Body of pancreas (tissue), 4 donors: ENCODE measurements around the gene PCDHB1. TPM values are rescaled to one million over a fixed set of nuclear protein-coding genes. Genes with fewer than 3 reads are reported as not detected.
A peak's percentile ranks its signal among the peaks of the same experiment; 100 is the strongest.

Experiments used
- ATAC-seq: fragments of 150-250 bp; one replicate; pipeline ENCODE4 v1.9.1; 2016
- DNase-seq, 4 donors: peaks; one replicate each; pipeline ENCODE4 v3.0.0-alpha.2; 2019
- H3K27ac ChIP-seq, 4 donors: fragments of 200-600 bp; sonication (generic); 1 replicate in 3 of 4; 2 replicates in 1 of 4; pipeline versions ENCODE4 v1.5.1 to v1.6.1; 2016 to 2019; ENCODE audit warnings: mild to moderate bottlenecking in 1 of 4, mixed read lengths in 1 of 4, moderate library complexity in 1 of 4
- H3K27me3 ChIP-seq, 2 donors: fragments of 200-600 bp; sonication (generic); one replicate each; pipeline ENCODE4 v1.6.0; 2016; ENCODE audit warnings: mild to moderate bottlenecking in 1 of 2
- H3K36me3 ChIP-seq, 2 donors: fragments of 200-600 bp; sonication (generic); replicated peaks in 1 of 2; 2 replicates each; pipeline ENCODE4 v1.5.1; 2016; ENCODE audit warnings: low read depth in 2 of 2; ENCODE audit not compliant: insufficient read depth in 1 of 2
- H3K4me1 ChIP-seq: fragments of 200-600 bp; sonication (generic); one replicate; pipeline ENCODE4 v1.6.0; 2016
- H3K4me3 ChIP-seq, 2 donors: fragments of 200-600 bp; sonication (generic); 1 replicate in 1 of 2; 2 replicates in 1 of 2; pipeline ENCODE4 v1.5.1; 2016 to 2019
- H3K9me3 ChIP-seq, 3 donors: fragments of 200-600 bp; sonication (generic); 1 replicate in 2 of 3; 2 replicates in 1 of 3; pipeline ENCODE4 v1.5.1; 2016
- POLR2A ChIP-seq, 3 donors: fragments of 450-650 bp; IDR thresholded peaks; one replicate each; pipeline ENCODE4 v1.6.1; 2016; ENCODE audit warnings: antibody characterized with exemption in 3 of 3, mild to moderate bottlenecking in 2 of 3
- WGBS, 2 donors: methylation state at CpG; one replicate each; pipeline ENCODE4 v1.1.5; 2017; 5-methylcytosine and 5-hydroxymethylcytosine counted together
- intact Hi-C: fragments of 100-400 bp; cut with DNase I; formaldehyde crosslinking; loops from one replicate; pipeline ENCODE4 v1.15.1; 2023
- total RNA-seq, 2 donors: library from RNA; depleted of rRNA; stranded (reverse); fragments of >200 nt; gene quantifications; one replicate each; pipeline ENCODE4 v1.1.0, GENCODE V29; 2016
- TF ChIP-seq, protein P1 (sequence below), 7 experiments: fragments of 450-650 bp in 4 of 7; fragments of 200-600 bp in 3 of 7; sonication (generic) in 3 of 7; IDR thresholded peaks; one replicate each; pipeline ENCODE4 v1.5.1; 2016 to 2019; ENCODE audit warnings: antibody characterized with exemption in 7 of 7

The PCDHB1 gene
- total RNA-seq, 2 donors from 2014 or later, result 0.26 to 0.66 TPM

DNA sequence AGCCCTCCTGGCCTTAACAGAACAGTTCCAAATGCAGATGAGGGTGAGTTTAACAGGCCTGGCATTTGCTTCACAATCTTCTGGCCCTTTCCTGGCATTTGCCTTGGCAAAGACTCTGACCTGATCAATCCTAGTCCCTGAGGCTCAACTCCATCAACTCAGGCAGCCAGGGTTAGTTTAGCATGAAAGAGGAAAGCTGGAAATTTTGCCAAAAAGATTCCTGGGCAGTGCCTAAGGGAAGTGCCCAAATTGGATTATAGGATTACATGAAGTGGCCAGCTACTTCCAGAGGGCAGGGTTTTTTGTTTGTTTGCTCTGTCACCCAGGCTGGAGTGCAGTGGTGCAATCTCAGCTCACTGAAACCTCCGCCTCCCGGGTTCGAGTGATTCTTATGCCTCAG is 48.1 kb upstream of the PCDHB1 start:
- intact Hi-C loops, result no loop called here
- WGBS, 2 donors, result 68 to 78% methylated on average over 3 of the region's 3 CpGs
- H3K4me1 ChIP-seq, result no peaks in the 10 kb centered on the region

DNA sequence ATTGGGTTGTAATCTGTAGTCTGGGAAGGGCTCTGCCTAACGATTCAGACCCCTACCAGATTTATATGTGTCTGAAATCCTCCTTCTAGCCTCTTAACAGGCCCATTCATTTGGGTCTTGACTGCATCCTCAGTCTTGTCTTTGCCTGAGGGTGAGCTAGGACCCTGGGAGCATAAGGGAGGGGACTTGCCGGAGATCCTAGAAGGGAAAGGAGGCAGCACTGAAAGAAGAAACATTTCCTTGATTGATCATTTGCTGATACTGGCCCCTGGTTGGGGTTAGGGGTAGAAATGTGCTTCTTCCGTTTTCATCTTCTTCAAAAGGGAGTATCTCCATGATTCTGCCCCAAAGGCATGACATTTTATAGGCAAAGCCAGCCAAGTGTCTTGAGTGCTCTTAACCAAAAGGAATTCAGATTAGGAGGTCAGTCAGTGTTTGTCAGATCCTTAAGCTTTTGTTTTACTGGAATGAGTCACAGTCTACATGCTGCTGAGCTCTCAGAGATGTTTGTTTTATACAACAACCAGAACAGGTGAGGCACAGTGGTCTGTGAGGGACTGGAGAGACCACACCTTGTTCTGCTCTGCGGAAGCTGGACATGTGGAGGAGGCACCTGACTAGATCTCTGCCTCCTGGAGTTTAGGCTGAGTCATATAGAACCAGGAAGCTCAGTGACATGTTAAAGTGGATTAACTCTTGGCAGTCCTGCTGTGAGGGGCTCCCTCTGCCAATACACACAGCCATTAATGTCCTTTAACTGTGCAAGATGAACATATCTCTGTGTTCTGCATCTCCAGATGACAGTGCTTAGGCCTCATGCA is 47.2 kb upstream of the PCDHB1 start:
- H3K4me3 ChIP-seq, result no peak overlapping the region
- H3K4me1 ChIP-seq, result no peaks in the 10 kb centered on the region
- no peak overlapping the region for H3K27ac ChIP-seq
- ATAC-seq, result no peak
- no peaks in the 10 kb centered on the region for H3K9me3 ChIP-seq
- peak in 2 of 4 donors; percentile 8 to 46 for DNase-seq
- TF ChIP-seq POLR2A (IDR thresholded peaks at IDR 0.05), result no peak
- TF ChIP-seq, protein P1, sequence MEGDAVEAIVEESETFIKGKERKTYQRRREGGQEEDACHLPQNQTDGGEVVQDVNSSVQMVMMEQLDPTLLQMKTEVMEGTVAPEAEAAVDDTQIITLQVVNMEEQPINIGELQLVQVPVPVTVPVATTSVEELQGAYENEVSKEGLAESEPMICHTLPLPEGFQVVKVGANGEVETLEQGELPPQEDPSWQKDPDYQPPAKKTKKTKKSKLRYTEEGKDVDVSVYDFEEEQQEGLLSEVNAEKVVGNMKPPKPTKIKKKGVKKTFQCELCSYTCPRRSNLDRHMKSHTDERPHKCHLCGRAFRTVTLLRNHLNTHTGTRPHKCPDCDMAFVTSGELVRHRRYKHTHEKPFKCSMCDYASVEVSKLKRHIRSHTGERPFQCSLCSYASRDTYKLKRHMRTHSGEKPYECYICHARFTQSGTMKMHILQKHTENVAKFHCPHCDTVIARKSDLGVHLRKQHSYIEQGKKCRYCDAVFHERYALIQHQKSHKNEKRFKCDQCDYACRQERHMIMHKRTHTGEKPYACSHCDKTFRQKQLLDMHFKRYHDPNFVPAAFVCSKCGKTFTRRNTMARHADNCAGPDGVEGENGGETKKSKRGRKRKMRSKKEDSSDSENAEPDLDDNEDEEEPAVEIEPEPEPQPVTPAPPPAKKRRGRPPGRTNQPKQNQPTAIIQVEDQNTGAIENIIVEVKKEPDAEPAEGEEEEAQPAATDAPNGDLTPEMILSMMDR (IDR thresholded peaks at IDR 0.05), result no peak
- 50 to 51% methylated on average over 3 to 4 of the region's 4 CpGs for WGBS, 2 donors
- H3K27me3 ChIP-seq, result no peaks in the 10 kb centered on the region
- H3K36me3 ChIP-seq, result no peaks in the 10 kb centered on the region
- intact Hi-C loops, result no loop called here

More for the DNA sequence above, 48.1 kb upstream of the PCDHB1 start:
- Histone ChIP-seq H3K27ac (no peak overlapping the region), H3K4me3 (no peak overlapping the region), H3K9me3 (no peaks in the 10 kb centered on the region), H3K27me3 (no peaks in the 10 kb centered on the region), H3K36me3 (no peaks in the 10 kb centered on the region)
- TF ChIP-seq, protein P1 (IDR thresholded peaks at IDR 0.05), result no peak
- no peak for TF ChIP-seq POLR2A (IDR thresholded peaks at IDR 0.05)
- ATAC-seq, result no peak
- no peak for DNase-seq

DNA sequence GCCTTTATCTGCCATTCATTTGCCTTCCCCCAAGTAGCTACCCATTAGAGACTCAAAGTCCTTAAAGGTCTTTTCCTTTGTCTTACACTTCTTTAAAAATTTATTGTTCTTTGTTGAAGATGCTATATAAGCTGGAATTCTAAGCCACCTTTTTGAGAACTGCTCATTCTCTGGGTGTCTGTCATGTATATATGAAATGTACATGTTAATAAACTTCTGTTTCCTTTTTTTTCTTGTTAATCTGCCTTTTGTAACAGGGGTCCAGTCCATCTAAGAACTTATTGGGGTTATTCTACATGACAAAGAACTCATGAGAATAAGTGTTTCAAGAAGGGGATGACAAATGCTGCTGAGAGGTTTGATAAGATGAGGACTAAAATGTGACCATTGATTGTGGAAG is 43.4 kb upstream of the PCDHB1 start:
- intact Hi-C loops, result no loop called here
- TF ChIP-seq POLR2A (IDR thresholded peaks at IDR 0.05), result no peak
- TF ChIP-seq, protein P1 (IDR thresholded peaks at IDR 0.05), result no peak
- H3K36me3 ChIP-seq, result no peaks in the 10 kb centered on the region
- no peak overlapping the region for H3K4me3 ChIP-seq
- no peaks in the 10 kb centered on the region for H3K9me3 ChIP-seq
- H3K27me3 ChIP-seq, result no peaks in the 10 kb centered on the region
- H3K27ac ChIP-seq, result no peak overlapping the region
- ATAC-seq (no peak), DNase-seq (no peak)
- H3K4me1 ChIP-seq, result no peaks in the 10 kb centered on the region

DNA sequence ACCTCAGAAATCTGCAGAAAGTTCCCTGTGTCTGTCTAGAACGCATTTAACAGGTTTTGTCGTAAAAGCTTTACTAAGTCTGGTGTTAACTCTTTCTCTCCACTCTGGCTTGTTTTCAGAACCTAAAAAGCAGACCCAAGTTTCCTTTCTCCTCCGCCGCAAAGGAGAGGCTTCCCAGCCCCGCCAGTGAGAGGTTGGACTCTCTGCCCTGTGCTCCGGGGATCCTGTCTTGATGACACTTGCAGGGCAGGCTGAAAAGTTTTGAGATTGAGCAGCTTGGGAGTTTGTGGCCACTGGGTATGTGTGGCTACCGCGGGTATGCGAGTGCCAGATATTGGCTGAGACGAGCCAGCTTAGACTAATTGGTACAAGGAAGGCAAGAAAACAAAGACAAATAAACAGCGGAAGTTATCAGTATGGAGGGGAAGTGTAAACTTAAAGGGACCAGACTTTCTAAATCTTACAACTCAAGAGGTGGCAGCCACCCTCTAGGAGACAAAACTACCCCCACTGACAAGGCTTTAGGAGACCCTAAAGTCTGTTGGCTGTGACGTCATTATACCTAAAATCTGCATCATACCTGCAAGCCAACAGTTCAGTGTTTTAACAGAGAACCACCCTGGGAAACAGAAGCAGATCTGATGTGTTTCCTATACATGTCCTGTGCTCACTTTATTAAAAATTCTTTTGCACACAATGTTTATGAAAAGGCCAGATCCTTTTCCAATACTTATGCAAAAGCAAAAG is 41.0 kb upstream of the PCDHB1 start:
- no peak for ATAC-seq
- intact Hi-C loops, result no loop called here
- 41 to 64% methylated on average over 12 of the region's 12 CpGs for WGBS, 2 donors

More for the DNA sequence above, 41.0 kb upstream of the PCDHB1 start:
- no peaks in the 10 kb centered on the region for H3K36me3 ChIP-seq
- no peak for DNase-seq
- no peaks in the 10 kb centered on the region for H3K9me3 ChIP-seq
- TF ChIP-seq, protein P1 (IDR thresholded peaks at IDR 0.05), result no peak
- no peak for TF ChIP-seq POLR2A (IDR thresholded peaks at IDR 0.05)
- no peak overlapping the region for H3K27ac ChIP-seq
- no peak overlapping the region for H3K4me3 ChIP-seq
- no peaks in the 10 kb centered on the region for H3K4me1 ChIP-seq
- H3K27me3 ChIP-seq, result no peaks in the 10 kb centered on the region
